Breast epithelium (tissue), 4 donors: ENCODE results near the gene NR4A3. TPM values are rescaled to one million over a fixed set of nuclear protein-coding genes. Genes with fewer than 3 reads are reported as not detected.

ENCODE experiments used
- DNase-seq, 2 donors: peaks; one replicate each; pipeline ENCODE4 v3.0.0-alpha.2; 2019; ENCODE audit warnings: low spot score in 2 of 2
- H3K27ac ChIP-seq, 2 donors: fragments of 200-600 bp; sonication (generic) in 1 of 2; one replicate each; pipeline ENCODE4 v1.5.1; 2016 to 2019; ENCODE audit warnings: mild to moderate bottlenecking in 1 of 2
- H3K27me3 ChIP-seq, 2 donors: fragments of 200-600 bp; sonication (generic) in 1 of 2; one replicate each; pipeline versions ENCODE4 v1.5.1 to v1.6.0; 2017 to 2019; ENCODE audit warnings: control low read depth in 1 of 2, mild to moderate bottlenecking in 1 of 2
- H3K36me3 ChIP-seq: fragments of 200-600 bp; one replicate; pipeline ENCODE4 v1.5.1; 2019
- H3K4me1 ChIP-seq, 2 donors: fragments of 200-600 bp; sonication (generic); one replicate each; pipeline ENCODE4 v1.5.1; 2016 to 2019; ENCODE audit warnings: control low read depth in 1 of 2
- H3K4me3 ChIP-seq, 3 donors: fragments of 200-600 bp; sonication (generic); 1 replicate in 2 of 3; 2 replicates in 1 of 3; pipeline ENCODE4 v1.5.1; 2016 to 2019; ENCODE audit warnings: mild to moderate bottlenecking in 3 of 3, moderate library complexity in 2 of 3
- H3K9me3 ChIP-seq, 2 donors: fragments of 200-600 bp; sonication (generic) in 1 of 2; one replicate each; pipeline ENCODE4 v1.5.1; 2016 to 2019; ENCODE audit warnings: control low read depth in 1 of 2
- POLR2A ChIP-seq: fragments of 450-650 bp; IDR thresholded peaks from one replicate; pipeline ENCODE4 v1.6.1; 2016; ENCODE audit warnings: antibody characterized with exemption, mild to moderate bottlenecking, moderate library complexity
- POLR2AphosphoS5 ChIP-seq, 3 donors: sonication (generic); formaldehyde crosslinking; IDR thresholded peaks; one replicate each; pipeline ENCODE4 v1.6.1; 2017; ENCODE audit warnings: antibody characterized with exemption in 3 of 3
- intact Hi-C: fragments of 100-400 bp; cut with DNase I; formaldehyde crosslinking; loops from one replicate; pipeline ENCODE4 v1.15.1; 2023; ENCODE audit warnings: low total_unique reads
- total RNA-seq, 3 donors: library from RNA; depleted of rRNA; stranded (reverse); fragments of >200 nt; gene quantifications; one replicate each; pipeline ENCODE4 v1.1.0, GENCODE V29; 2016
- TF ChIP-seq, protein P1 (sequence below), 3 donors: fragments of 450-650 bp; IDR thresholded peaks; one replicate each; pipeline ENCODE4 v1.5.1; 2016 to 2017; ENCODE audit warnings: antibody characterized with exemption in 3 of 3, mild to moderate bottlenecking in 3 of 3, moderate library complexity in 3 of 3

The NR4A3 gene
- total RNA-seq, 3 donors from 2014 or later = 1.3 to 34.1 (median 4.9) TPM

DNA sequence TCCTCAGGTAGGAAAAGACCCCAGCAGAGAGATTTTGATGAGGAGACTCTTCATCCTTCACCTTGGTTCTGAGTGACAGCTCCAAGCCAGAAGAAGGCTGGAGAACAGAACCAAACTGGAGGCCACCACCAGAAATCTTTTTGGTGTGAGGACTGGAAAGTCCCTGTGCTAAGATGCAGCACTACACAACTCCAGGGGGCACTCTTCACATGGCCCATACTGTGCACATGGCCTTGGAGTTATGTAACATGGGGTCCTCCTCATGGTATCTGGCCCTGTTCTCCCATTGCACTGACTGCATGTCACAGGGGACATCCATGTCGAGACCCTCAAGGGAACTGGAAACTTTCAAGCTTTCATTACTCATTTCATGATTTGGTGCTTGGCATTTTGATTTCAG lies 67.4 kb downstream of the NR4A3 start:
- TF ChIP-seq, protein P1, sequence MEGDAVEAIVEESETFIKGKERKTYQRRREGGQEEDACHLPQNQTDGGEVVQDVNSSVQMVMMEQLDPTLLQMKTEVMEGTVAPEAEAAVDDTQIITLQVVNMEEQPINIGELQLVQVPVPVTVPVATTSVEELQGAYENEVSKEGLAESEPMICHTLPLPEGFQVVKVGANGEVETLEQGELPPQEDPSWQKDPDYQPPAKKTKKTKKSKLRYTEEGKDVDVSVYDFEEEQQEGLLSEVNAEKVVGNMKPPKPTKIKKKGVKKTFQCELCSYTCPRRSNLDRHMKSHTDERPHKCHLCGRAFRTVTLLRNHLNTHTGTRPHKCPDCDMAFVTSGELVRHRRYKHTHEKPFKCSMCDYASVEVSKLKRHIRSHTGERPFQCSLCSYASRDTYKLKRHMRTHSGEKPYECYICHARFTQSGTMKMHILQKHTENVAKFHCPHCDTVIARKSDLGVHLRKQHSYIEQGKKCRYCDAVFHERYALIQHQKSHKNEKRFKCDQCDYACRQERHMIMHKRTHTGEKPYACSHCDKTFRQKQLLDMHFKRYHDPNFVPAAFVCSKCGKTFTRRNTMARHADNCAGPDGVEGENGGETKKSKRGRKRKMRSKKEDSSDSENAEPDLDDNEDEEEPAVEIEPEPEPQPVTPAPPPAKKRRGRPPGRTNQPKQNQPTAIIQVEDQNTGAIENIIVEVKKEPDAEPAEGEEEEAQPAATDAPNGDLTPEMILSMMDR (IDR thresholded peaks at IDR 0.05) = no peak
- no peak for TF ChIP-seq POLR2A
- TF ChIP-seq POLR2AphosphoS5 (IDR thresholded peaks at IDR 0.05) = no peak
- no peaks in the 10 kb centered on the region for H3K27me3 ChIP-seq
- H3K4me1 ChIP-seq = no peaks in the 10 kb centered on the region
- no peak for DNase-seq
- H3K36me3 ChIP-seq = no peaks in the 10 kb centered on the region
- intact Hi-C loops = no loop called here
- no peaks in the 10 kb centered on the region for H3K9me3 ChIP-seq
- no peak overlapping the region for H3K27ac ChIP-seq
- no peak overlapping the region for H3K4me3 ChIP-seq

DNA sequence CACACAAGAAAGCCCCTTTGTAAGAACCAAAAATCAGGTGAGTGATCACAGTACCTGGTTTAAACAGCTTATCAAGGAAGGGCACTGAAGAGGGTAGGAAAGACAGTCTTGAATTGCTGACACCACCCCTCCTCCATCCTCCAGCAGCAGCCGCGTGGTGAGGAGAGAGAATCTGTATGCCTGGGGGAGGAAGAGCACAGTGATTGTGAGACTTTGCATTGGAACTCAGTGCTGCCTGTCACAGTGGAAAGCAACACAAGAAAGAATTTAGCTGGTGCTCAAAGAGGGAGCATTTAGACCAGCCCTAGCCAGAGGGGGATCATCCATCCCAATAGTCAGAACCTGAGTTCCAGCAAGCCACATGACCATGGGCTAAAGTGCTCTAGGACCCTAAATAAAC lies 73.1 kb downstream of the NR4A3 start:
- Histone ChIP-seq H3K27ac (no peak overlapping the region), H3K27me3 (no peaks in the 10 kb centered on the region), H3K4me3 (no peak overlapping the region), H3K9me3 (no peaks in the 10 kb centered on the region), H3K4me1 (no peaks in the 10 kb centered on the region), H3K36me3 (no peaks in the 10 kb centered on the region)
- intact Hi-C loops = no loop called here
- DNase-seq = no peak
- no peak for TF ChIP-seq POLR2A
- TF ChIP-seq, protein P1 (IDR thresholded peaks at IDR 0.05) = no peak
- no peak for TF ChIP-seq POLR2AphosphoS5 (IDR thresholded peaks at IDR 0.05)

DNA sequence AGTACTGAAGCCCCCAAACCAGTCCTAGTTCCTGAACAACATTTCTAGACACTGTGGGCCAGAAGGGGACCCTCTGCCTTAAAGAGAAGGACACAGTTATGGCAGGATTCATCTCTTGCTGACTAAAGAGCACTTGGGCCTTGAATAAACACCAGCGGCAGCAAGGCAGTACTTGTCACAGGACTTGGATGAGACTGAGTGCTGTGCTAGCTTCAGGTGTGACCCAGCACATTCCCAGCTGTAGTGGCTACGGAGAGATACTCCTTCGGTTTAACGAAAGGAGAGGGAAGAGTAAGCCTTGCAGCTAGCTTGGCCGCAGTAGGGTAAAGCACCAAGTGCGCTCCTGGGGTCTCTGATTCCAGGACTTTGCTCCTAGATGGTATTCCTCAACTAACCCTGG lies 73.8 kb downstream of the NR4A3 start:
- no peak for TF ChIP-seq POLR2AphosphoS5 (IDR thresholded peaks at IDR 0.05)
- TF ChIP-seq, protein P1 (IDR thresholded peaks at IDR 0.05) = no peak
- TF ChIP-seq POLR2A = no peak
- Histone ChIP-seq H3K9me3 (no peaks in the 10 kb centered on the region), H3K36me3 (no peaks in the 10 kb centered on the region), H3K27ac (no peak overlapping the region), H3K4me3 (no peak overlapping the region), H3K27me3 (no peaks in the 10 kb centered on the region), H3K4me1 (no peaks in the 10 kb centered on the region)
- no peak for DNase-seq
- intact Hi-C loops = no loop called here

DNA sequence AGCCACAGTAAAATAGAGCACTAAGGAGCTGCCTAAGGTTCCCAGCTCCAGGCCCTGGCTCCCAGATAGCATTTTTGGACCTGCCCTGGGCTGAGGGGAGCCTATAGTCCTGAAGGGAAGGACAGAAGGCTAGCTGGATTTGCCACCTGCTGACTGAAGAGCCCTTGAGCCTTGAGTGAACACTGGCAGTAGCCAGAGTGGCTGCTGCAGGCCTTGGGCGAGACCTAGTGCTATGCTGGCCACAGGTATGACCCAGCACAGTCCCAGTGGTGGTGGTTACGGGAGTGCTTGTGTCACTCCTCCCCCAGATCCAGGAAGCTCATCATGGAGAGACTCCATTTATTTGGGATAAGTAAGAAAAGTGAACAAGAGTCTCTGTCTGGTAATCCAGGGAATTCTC lies 74.4 kb downstream of the NR4A3 start:
- DNase-seq = no peak
- H3K27me3 ChIP-seq = no peaks in the 10 kb centered on the region
- TF ChIP-seq POLR2A (no peak), POLR2AphosphoS5 (IDR thresholded peaks at IDR 0.05) (no peak)
- TF ChIP-seq, protein P1 (IDR thresholded peaks at IDR 0.05) = no peak
- intact Hi-C loops = no loop called here
- H3K4me1 ChIP-seq = no peaks in the 10 kb centered on the region
- no peaks in the 10 kb centered on the region for H3K9me3 ChIP-seq
- no peak overlapping the region for H3K27ac ChIP-seq
- no peak overlapping the region for H3K4me3 ChIP-seq
- H3K36me3 ChIP-seq = no peaks in the 10 kb centered on the region

DNA sequence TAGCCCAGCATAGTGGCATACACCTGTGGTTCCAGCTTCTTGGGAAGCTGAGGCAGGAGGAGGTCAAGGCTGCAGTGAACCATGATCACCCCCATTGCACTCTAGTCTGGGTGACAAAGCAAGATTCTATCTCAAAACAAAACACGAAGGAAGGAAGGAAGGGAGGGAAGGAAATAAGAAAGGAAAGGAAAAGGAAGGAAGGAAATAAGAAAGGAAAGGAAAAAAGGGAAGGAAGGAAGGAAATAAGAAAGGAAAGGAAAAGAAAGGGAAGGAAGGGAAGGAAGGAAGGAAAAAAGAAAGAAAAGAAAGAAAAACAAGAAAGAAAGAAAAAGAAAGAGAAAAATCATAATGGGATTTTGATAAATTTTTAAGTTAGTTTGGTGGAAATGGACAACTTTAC lies 81.7 kb downstream of the NR4A3 start:
- intact Hi-C loops = no loop called here
- Histone ChIP-seq H3K27me3 (no peaks in the 10 kb centered on the region), H3K4me1 (peaks cover 0 to 5% of the 10 kb centered on the region in 2 donors), H3K9me3 (no peaks in the 10 kb centered on the region), H3K27ac (no peak overlapping the region), H3K36me3 (no peaks in the 10 kb centered on the region), H3K4me3 (no peak overlapping the region)
- DNase-seq = no peak
- TF ChIP-seq, protein P1 (IDR thresholded peaks at IDR 0.05) = no peak
- TF ChIP-seq POLR2A = no peak
- no peak for TF ChIP-seq POLR2AphosphoS5 (IDR thresholded peaks at IDR 0.05)
